ENCODE results near the gene KIAA1328. TPM values are rescaled to one million over a fixed set of nuclear protein-coding genes. Genes with fewer than 3 reads are reported as not detected.

KIAA1328 gene
- total RNA-seq, 1 donor, result 8.7 TPM

DNA sequence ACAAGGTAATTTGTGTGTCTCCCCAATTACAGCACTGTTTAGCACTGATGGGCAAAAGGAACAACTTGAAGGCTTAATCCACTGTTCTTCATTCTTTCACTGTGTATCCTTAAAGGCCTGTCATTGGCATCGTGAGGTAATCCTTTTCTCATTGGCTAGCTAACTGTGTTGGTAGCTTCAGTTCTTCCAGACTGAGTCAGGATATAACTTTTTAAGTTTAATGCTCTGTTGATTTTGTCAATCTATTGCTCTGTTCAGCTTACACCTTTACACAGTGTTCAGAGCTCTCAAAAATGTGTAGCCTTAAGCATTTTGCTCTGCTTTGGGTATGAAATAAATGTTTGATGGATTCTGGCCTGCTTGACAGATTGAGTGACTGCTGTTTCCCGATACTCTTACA is 148.2 kb downstream of the KIAA1328 start:
- H3K79me2 ChIP-seq (ENCODE audit: insufficient read depth, low read length), result no peaks in the 10 kb centered on the region
- H3K36me3 ChIP-seq (ENCODE audit: insufficient read depth, low read length), result no peaks in the 10 kb centered on the region
- H3K4me2 ChIP-seq (ENCODE audit: insufficient read depth, low read length), result no peak overlapping the region
- H2AFZ ChIP-seq (ENCODE audit: low read length), result no peak overlapping the region
- H3K9me3 ChIP-seq (ENCODE audit: low read depth, low read length), result no peaks in the 10 kb centered on the region
- H3K27me3 ChIP-seq (ENCODE audit: insufficient read depth, low read length), result no peaks in the 10 kb centered on the region
- H3K4me3 ChIP-seq (ENCODE audit: insufficient read depth, low read length), result no peak overlapping the region
- no peaks in the 10 kb centered on the region for H3K4me1 ChIP-seq (ENCODE audit: insufficient read depth, low read length)
- TF ChIP-seq, protein P1, sequence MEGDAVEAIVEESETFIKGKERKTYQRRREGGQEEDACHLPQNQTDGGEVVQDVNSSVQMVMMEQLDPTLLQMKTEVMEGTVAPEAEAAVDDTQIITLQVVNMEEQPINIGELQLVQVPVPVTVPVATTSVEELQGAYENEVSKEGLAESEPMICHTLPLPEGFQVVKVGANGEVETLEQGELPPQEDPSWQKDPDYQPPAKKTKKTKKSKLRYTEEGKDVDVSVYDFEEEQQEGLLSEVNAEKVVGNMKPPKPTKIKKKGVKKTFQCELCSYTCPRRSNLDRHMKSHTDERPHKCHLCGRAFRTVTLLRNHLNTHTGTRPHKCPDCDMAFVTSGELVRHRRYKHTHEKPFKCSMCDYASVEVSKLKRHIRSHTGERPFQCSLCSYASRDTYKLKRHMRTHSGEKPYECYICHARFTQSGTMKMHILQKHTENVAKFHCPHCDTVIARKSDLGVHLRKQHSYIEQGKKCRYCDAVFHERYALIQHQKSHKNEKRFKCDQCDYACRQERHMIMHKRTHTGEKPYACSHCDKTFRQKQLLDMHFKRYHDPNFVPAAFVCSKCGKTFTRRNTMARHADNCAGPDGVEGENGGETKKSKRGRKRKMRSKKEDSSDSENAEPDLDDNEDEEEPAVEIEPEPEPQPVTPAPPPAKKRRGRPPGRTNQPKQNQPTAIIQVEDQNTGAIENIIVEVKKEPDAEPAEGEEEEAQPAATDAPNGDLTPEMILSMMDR (IDR thresholded peaks at IDR 0.05; ENCODE audit: extremely low read depth, low read depth, low read length), result no peak
- no peaks in the 10 kb centered on the region for H4K20me1 ChIP-seq (ENCODE audit: insufficient read depth, low read length)
- no peak for DNase-seq (ENCODE audit: insufficient read length, low spot score, missing footprints)
- H3K27ac ChIP-seq (ENCODE audit: low read depth, low read length), result no peak overlapping the region

DNA sequence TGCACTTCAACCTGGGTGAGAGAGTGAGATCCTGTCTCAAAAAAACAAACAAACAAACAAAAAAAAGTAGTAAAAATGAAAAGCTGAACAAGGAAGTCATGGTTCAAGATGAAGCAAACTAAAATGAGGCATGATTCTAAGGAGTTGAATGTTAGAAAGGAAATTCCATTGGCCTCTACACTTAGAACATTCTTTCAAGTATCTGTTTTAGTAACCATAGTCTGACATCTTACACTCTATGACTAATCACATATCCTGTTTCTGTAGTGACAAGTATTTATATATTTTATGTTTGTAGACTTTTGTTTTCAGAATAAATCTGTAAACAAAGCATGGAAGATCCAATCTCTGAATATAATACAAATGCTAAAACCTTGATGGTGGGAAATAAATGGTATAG is 164.1 kb downstream of the KIAA1328 start:
- Histone ChIP-seq H3K4me2 (ENCODE audit: insufficient read depth, low read length) (no peak overlapping the region), H3K4me3 (ENCODE audit: insufficient read depth, low read length) (no peak overlapping the region), H3K27me3 (ENCODE audit: insufficient read depth, low read length) (no peaks in the 10 kb centered on the region), H3K79me2 (ENCODE audit: insufficient read depth, low read length) (no peaks in the 10 kb centered on the region), H4K20me1 (ENCODE audit: insufficient read depth, low read length) (no peaks in the 10 kb centered on the region), H3K4me1 (ENCODE audit: insufficient read depth, low read length) (no peaks in the 10 kb centered on the region), H3K9me3 (ENCODE audit: low read depth, low read length) (no peaks in the 10 kb centered on the region), H3K36me3 (ENCODE audit: insufficient read depth, low read length) (no peaks in the 10 kb centered on the region), H2AFZ (ENCODE audit: low read length) (no peak overlapping the region), H3K27ac (ENCODE audit: low read depth, low read length) (no peak overlapping the region)
- TF ChIP-seq, protein P1 (IDR thresholded peaks at IDR 0.05; ENCODE audit: extremely low read depth, low read depth, low read length), result no peak
- peak; percentile 17 for DNase-seq (ENCODE audit: insufficient read length, low spot score, missing footprints)

DNA sequence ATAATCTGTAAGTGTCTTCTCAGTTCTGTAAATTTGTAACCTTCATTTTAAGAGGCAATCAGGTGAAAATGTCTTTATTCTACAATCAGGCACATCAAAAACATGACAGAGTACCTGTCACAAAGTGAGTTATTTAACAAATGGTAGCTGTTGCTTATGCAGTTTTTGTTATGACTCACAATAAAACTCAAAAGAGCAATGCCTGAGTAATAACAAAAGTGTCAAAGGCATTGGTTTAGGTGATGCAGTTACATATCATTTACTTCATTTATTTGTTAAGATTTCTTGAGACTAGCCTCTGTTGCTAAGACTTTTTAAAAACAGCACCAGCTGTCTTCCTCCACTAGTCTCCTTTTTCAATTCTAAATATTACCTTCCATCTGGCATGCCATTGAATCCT is 177.8 kb downstream of the KIAA1328 start:
- Histone ChIP-seq H3K79me2 (ENCODE audit: insufficient read depth, low read length) (no peaks in the 10 kb centered on the region), H3K27ac (ENCODE audit: low read depth, low read length) (no peak overlapping the region), H3K36me3 (ENCODE audit: insufficient read depth, low read length) (no peaks in the 10 kb centered on the region), H3K4me1 (ENCODE audit: insufficient read depth, low read length) (no peaks in the 10 kb centered on the region), H3K4me3 (ENCODE audit: insufficient read depth, low read length) (no peak overlapping the region), H3K9me3 (ENCODE audit: low read depth, low read length) (no peaks in the 10 kb centered on the region), H3K27me3 (ENCODE audit: insufficient read depth, low read length) (no peaks in the 10 kb centered on the region), H3K4me2 (ENCODE audit: insufficient read depth, low read length) (no peak overlapping the region), H4K20me1 (ENCODE audit: insufficient read depth, low read length) (no peaks in the 10 kb centered on the region), H2AFZ (ENCODE audit: low read length) (no peak overlapping the region)
- TF ChIP-seq, protein P1 (IDR thresholded peaks at IDR 0.05; ENCODE audit: extremely low read depth, low read depth, low read length), result no peak
- DNase-seq (ENCODE audit: insufficient read length, low spot score, missing footprints), result no peak

DNA sequence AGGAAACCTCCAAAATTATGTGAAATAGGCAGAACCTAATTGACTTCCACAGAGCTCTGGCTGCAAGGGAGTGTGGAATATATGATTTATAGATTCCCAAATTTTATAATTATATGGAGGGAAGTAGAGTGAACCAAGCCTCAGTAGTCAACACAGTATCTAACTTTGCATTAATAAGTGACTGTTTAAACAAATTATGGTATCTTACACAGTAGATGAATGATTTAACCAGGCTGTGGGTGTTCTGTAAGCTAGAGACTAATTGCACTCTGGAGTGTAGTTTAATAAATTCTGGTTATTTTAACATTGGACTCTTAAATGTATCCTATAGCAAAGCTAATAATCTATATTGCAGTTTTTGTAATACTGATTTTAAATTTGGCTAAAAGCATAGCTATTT is 183.5 kb downstream of the KIAA1328 start:
- Histone ChIP-seq H3K79me2 (ENCODE audit: insufficient read depth, low read length) (no peaks in the 10 kb centered on the region), H3K27ac (ENCODE audit: low read depth, low read length) (no peak overlapping the region), H3K9me3 (ENCODE audit: low read depth, low read length) (no peaks in the 10 kb centered on the region), H3K4me3 (ENCODE audit: insufficient read depth, low read length) (no peak overlapping the region), H4K20me1 (ENCODE audit: insufficient read depth, low read length) (no peaks in the 10 kb centered on the region), H3K4me1 (ENCODE audit: insufficient read depth, low read length) (no peaks in the 10 kb centered on the region), H3K4me2 (ENCODE audit: insufficient read depth, low read length) (no peak overlapping the region), H2AFZ (ENCODE audit: low read length) (no peak overlapping the region), H3K27me3 (ENCODE audit: insufficient read depth, low read length) (no peaks in the 10 kb centered on the region), H3K36me3 (ENCODE audit: insufficient read depth, low read length) (no peaks in the 10 kb centered on the region)
- DNase-seq (ENCODE audit: insufficient read length, low spot score, missing footprints), result no peak
- TF ChIP-seq, protein P1 (IDR thresholded peaks at IDR 0.05; ENCODE audit: extremely low read depth, low read depth, low read length), result no peak

All from osteoblast (primary cell).